Fibroblast of skin of left quadriceps (primary cell): ENCODE results near the gene MNX1.

Source experiments
- DNase-seq, 2 experiments: peaks; one replicate each; pipeline ENCODE4 v3.0.0-alpha.2; 2013; ENCODE audit warnings: low read depth in 2 of 2

MNX1 gene

GRCh38 chr7:157010588-157011332 is at the start of gene MNX1:
Gene MNX1 (minus strand): TSS chr7:157010663. CDS start chr7:157010350, 313 bp downstream.
- DNase-seq, result no peak

GRCh38 chr7:157059534-157059933 is 49.1 kb upstream of the MNX1 start:
- no peak for DNase-seq

- no peak for DNase-seq
Measured at GRCh38 chr7:157058701-157059100, 48.2 kb upstream of the MNX1 start.

GRCh38 chr7:157058068-157058467 is 47.6 kb upstream of the MNX1 start:
- no peak for DNase-seq

- DNase-seq, result no peak
Measured at GRCh38 chr7:157056957-157057902, 46.8 kb upstream of the MNX1 start.

- no peak for DNase-seq
Measured at GRCh38 chr7:157056246-157056645, 45.8 kb upstream of the MNX1 start.

- DNase-seq, result no peak
Measured at GRCh38 chr7:157054927-157055326, 44.5 kb upstream of the MNX1 start.

GRCh38 chr7:157053118-157053517 is 42.7 kb upstream of the MNX1 start:
- DNase-seq, result no peak

- DNase-seq, result no peak
Measured at GRCh38 chr7:157047148-157047547, 36.7 kb upstream of the MNX1 start.

- peak in 1 of 2 experiments; percentile 5 for DNase-seq
Measured at GRCh38 chr7:157046681-157047080, 36.2 kb upstream of the MNX1 start.

GRCh38 chr7:157044943-157045660 is 34.6 kb upstream of the MNX1 start:
- DNase-seq, result no peak

- DNase-seq, result peak in 1 of 2 experiments; percentile 13
Measured at GRCh38 chr7:157044147-157044687, 33.8 kb upstream of the MNX1 start.

- DNase-seq, result peak; percentile 45 to 50
Measured at GRCh38 chr7:157043745-157044144, 33.3 kb upstream of the MNX1 start.

GRCh38 chr7:157041514-157042277 is 31.2 kb upstream of the MNX1 start:
- DNase-seq, result no peak

GRCh38 chr7:157041004-157041403 is 30.5 kb upstream of the MNX1 start:
- no peak for DNase-seq

- DNase-seq, result no peak
Measured at GRCh38 chr7:157037635-157038034, 27.2 kb upstream of the MNX1 start.

GRCh38 chr7:157037028-157037427 is 26.6 kb upstream of the MNX1 start:
- no peak for DNase-seq

- DNase-seq, result no peak
Measured at GRCh38 chr7:157035979-157036378, 25.5 kb upstream of the MNX1 start.

- DNase-seq, result no peak
Measured at GRCh38 chr7:157035302-157035701, 24.8 kb upstream of the MNX1 start.

GRCh38 chr7:157033483-157034473 is 23.3 kb upstream of the MNX1 start:
- no peak for DNase-seq
